Measurements from ENCODE around the gene PDAP1. TPM values are rescaled to one million over a fixed set of nuclear protein-coding genes. Genes with fewer than 3 reads are reported as not detected.

Gene PDAP1
- polyA plus RNA-seq, 2 of the 4 experiments (the other 2 are of a cell fraction): 81.8 to 347 TPM

DNA sequence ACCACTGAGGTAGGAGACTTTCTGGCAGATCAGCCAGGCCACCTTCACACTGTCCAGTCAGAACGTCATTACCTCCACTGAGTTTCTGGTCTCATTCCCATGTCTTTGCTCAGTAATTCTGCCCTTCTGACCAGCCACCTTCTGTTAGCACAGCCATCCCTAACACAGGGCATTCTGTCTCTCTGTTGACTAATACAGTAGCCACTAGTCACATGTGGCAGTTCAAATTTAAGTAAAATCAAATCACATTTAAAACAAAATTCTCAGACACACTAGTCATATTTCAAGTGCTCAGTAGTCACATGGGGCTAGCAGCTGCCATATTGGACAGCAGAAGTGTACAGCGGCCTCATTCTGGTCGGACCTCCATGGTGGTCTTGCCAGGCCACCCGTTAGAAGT, 37.7 kb upstream of the PDAP1 start:
- DNase-seq (ENCODE audit: low read depth in 1 of 2, low spot score in 1 of 2) (no peak), FAIRE-seq (no peak), ATAC-seq (peak in 1 of 2 experiments; percentile 33; a peak in 2 of 6 replicates)
- H3K27ac ChIP-seq: no peak overlapping the region
- WGBS (ENCODE audit: missing lambda C conversion rate): 85% methylated on average over 4 of the region's 4 CpGs
- no peak overlapping the region for H3K4me3 ChIP-seq
- ChIA-PET POLR2A (no interaction called here), CTCF (interaction anchor here (0.6 to 6.9 kb wide), 3 partner anchors 15 to 171 kb away, joined by 3 to 92 read pairs (median 12); partner anchors contain the start of genes ATP5MF and ZSCAN25)
- no peak overlapping the region for H3K4me2 ChIP-seq
- H3K4me1 ChIP-seq: no peaks in the 10 kb centered on the region
- TF ChIP-seq CHD4 (IDR thresholded peaks at IDR 0.05; ENCODE audit: borderline replicate concordance) (no peak), POLR2A (IDR thresholded peaks at IDR 0.05; ENCODE audit: low read length) (no peak), EHMT2 (IDR thresholded peaks at IDR 0.05; ENCODE audit: low read depth) (no peak)
- TF ChIP-seq, protein P1, sequence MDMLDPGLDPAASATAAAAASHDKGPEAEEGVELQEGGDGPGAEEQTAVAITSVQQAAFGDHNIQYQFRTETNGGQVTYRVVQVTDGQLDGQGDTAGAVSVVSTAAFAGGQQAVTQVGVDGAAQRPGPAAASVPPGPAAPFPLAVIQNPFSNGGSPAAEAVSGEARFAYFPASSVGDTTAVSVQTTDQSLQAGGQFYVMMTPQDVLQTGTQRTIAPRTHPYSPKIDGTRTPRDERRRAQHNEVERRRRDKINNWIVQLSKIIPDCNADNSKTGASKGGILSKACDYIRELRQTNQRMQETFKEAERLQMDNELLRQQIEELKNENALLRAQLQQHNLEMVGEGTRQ (IDR thresholded peaks at IDR 0.05): peak; percentile 23; the same call in 1 of the 2 replicates
- H3K9me3 ChIP-seq: no peaks in the 10 kb centered on the region

DNA sequence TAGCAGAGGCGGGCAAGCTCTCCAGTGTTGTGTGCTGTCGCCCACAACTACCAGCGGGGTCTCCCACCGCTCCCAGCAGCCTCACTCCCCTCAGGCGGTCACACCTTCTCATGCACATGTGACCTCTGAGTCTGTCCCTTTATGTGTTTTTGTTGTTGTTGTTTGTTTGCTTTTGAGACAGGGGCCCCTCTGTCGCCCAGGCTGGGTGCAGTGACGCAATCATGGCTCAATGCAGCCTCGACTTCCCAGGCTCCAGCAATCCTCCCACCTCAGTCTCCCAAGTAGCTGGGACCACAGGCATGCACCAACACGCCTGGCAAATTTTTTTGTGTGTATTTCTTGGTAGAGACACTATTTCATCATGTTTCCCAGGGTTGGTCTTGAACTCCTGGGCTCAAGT, 31.8 kb upstream of the PDAP1 start:
- DNase-seq (ENCODE audit: low read depth in 1 of 2, low spot score in 1 of 2): no peak
- peak overlapping the region; percentile 88 for H3K4me2 ChIP-seq
- no peak for ATAC-seq
- H3K4me3 ChIP-seq: peak overlapping the region; percentile 86
- 82% methylated on average over 9 of the region's 9 CpGs for WGBS (ENCODE audit: missing lambda C conversion rate)
- peak overlapping the region in 1 of 2 experiments; percentile 99; a peak in 2 of 6 replicates for H3K27ac ChIP-seq
- TF ChIP-seq MYC (IDR thresholded peaks at IDR 0.05; ENCODE audit: borderline replicate concordance, low read length) (no peak), CEBPB (IDR thresholded peaks at IDR 0.05) (peak in 1 of 2 experiments; percentile 50; a peak in 2 of 4 replicates)
- peaks cover 18% of the 10 kb centered on the region; the same call in 2 of the 3 replicates for H3K4me1 ChIP-seq
- POLR2A ChIA-PET: no interaction called here
- no peaks in the 10 kb centered on the region for H3K9me3 ChIP-seq
- FAIRE-seq: no peak
- CTCF ChIA-PET: interaction anchor here (1.6 to 5.0 kb wide), 2 partner anchors 9 to 12 kb away, joined by 3 to 24 read pairs; no protein-coding TSS in a partner anchor

DNA sequence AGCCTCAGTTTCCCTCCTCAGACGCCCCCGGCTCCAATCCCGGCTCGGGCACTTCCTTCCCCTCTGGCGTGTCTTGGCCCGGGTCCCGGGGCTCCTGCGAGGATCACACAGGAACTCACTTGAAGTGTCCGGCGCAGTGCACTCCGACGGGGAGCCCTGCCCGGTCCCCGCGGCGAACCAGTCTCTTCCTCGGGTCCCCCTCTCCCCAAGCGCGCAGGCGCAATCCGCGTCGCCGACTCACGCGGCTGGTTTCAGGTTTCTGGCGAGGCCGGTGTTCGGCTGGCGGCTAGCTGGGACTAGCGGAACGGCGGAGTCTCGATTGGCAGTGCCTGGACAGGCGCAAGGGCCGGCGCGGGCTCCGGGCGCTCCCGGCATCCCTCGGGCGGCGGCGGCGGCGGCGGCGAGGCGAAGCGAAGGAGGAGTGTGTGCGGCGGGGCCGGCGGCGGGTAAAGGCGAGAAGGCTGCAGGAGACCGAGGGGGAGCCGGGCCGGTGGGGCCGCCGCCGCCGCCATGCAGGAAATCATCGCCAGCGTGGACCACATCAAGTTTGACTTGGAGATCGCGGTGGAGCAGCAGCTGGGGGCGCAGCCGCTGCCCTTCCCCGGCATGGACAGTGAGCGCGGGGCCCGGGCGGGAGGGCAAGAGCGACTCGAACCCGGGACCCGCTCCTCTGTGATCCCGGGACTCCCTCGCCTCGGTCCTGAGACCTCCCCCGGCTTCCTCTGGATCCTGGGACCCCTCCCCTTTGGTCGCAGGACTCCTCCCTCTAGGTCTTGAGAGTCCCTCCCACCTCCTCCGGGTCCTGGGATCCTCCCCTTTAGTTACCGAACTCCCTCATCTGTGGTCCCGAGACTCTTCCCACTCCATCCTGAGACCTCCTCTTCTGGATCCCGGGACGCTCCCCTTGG, 30.4 kb upstream of the PDAP1 start, which contains the start of the genes CPSF4 and PTCD1:
Gene CPSF4, plus strand, starts transcription at position 371 of the 908 bp plus-strand sequence. Its CDS starts 140 bp downstream, at position 511.
Gene PTCD1, minus strand, starts transcription at position 226 of the 908 bp plus-strand sequence. CDS start 3,556 bp downstream, outside the sequence.
- POLR2A ChIA-PET: interaction anchor here (0.6 to 1.5 kb wide), 6 partner anchors 8 to 30 kb away, joined by 3 to 16 read pairs (median 4); partner anchors contain the start of genes BUD31 and PDAP1
- CTCF ChIA-PET: interaction anchor here (0.5 to 5.0 kb wide), 3 partner anchors 11 to 97 kb away, joined by 3 to 24 read pairs (median 3); no protein-coding TSS in a partner anchor
- H3K4me1 ChIP-seq: peaks cover 18% of the 10 kb centered on the region; the same call in 2 of the 3 replicates
- peak within 1 kb of the TSS; percentile 88 for H3K4me2 ChIP-seq
- peak within 1 kb of the TSS; percentile 93 to 99 for H3K27ac ChIP-seq
- DNase-seq (ENCODE audit: low read depth in 1 of 2, low spot score in 1 of 2): peak; percentile 93 to 98
- ATAC-seq: peak; percentile 95 to 96
- WGBS (ENCODE audit: missing lambda C conversion rate): under 1% methylated on average over 27 of the region's 89 CpGs
- no peaks in the 10 kb centered on the region for H3K9me3 ChIP-seq
- FAIRE-seq: peak; percentile 61
- peak within 1 kb of the TSS; percentile 86 for H3K4me3 ChIP-seq
- TF ChIP-seq CHD2 (IDR thresholded peaks at IDR 0.05; ENCODE audit: low read length, partially characterized antibody) (no peak), ZNF302 (CRISPR knock-in tag; IDR thresholded peaks at IDR 0.05) (no peak), HDAC2 (IDR thresholded peaks at IDR 0.05) (no peak), ZC3H11A (IDR thresholded peaks at IDR 0.05) (no peak), RNF2 (IDR thresholded peaks at IDR 0.05; ENCODE audit: borderline replicate concordance, low read depth) (no peak), FOSL2 (IDR thresholded peaks at IDR 0.05) (no peak), FOSL2 (CRISPR knock-in tag; IDR thresholded peaks at IDR 0.05) (0 out of 2 replicates have a peak, but pooled peaks have one; percentile 44), SREBF2 (IDR thresholded peaks at IDR 0.05) (no peak), HOXB5 (CRISPR knock-in tag; IDR thresholded peaks at IDR 0.05) (no peak), KDM1A (IDR thresholded peaks at IDR 0.05; ENCODE audit: low read depth) (no peak), JUN (IDR thresholded peaks at IDR 0.05) (peak; percentile 76 to 84; a peak in 4 of 5 replicates), BHLHE40 (IDR thresholded peaks at IDR 0.05; ENCODE audit: low read depth, low read length) (no peak), SMC3 (IDR thresholded peaks at IDR 0.05) (no peak), RFX5 (IDR thresholded peaks at IDR 0.05) (peak; percentile 61; the same call in 1 of the 2 replicates), MYC (IDR thresholded peaks at IDR 0.05; ENCODE audit: borderline replicate concordance, low read length) (peak; percentile 77; the same call in 1 of the 2 replicates), FOXS1 (CRISPR knock-in tag; IDR thresholded peaks at IDR 0.05) (no peak), CHD4 (IDR thresholded peaks at IDR 0.05; ENCODE audit: borderline replicate concordance) (no peak), PHF8 (IDR thresholded peaks at IDR 0.05; ENCODE audit: borderline replicate concordance, low read depth) (peak; percentile 76; the same call in 1 of the 2 replicates)
- TF ChIP-seq, protein P2, sequence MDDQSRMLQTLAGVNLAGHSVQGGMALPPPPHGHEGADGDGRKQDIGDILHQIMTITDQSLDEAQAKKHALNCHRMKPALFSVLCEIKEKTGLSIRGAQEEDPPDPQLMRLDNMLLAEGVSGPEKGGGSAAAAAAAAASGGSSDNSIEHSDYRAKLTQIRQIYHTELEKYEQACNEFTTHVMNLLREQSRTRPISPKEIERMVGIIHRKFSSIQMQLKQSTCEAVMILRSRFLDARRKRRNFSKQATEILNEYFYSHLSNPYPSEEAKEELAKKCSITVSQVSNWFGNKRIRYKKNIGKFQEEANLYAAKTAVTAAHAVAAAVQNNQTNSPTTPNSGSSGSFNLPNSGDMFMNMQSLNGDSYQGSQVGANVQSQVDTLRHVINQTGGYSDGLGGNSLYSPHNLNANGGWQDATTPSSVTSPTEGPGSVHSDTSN (IDR thresholded peaks at IDR 0.05): peak; percentile 53; the same call in 1 of the 2 replicates
- TF ChIP-seq, protein P3, sequence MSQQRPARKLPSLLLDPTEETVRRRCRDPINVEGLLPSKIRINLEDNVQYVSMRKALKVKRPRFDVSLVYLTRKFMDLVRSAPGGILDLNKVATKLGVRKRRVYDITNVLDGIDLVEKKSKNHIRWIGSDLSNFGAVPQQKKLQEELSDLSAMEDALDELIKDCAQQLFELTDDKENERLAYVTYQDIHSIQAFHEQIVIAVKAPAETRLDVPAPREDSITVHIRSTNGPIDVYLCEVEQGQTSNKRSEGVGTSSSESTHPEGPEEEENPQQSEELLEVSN (IDR thresholded peaks at IDR 0.05; ENCODE audit: borderline replicate concordance, low read depth): peak; percentile 64
- TF ChIP-seq, protein P4, sequence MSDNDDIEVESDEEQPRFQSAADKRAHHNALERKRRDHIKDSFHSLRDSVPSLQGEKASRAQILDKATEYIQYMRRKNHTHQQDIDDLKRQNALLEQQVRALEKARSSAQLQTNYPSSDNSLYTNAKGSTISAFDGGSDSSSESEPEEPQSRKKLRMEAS (IDR thresholded peaks at IDR 0.05): peak; percentile 92
- TF ChIP-seq, protein P1 (IDR thresholded peaks at IDR 0.05): no peak
- TF ChIP-seq, protein P5, sequence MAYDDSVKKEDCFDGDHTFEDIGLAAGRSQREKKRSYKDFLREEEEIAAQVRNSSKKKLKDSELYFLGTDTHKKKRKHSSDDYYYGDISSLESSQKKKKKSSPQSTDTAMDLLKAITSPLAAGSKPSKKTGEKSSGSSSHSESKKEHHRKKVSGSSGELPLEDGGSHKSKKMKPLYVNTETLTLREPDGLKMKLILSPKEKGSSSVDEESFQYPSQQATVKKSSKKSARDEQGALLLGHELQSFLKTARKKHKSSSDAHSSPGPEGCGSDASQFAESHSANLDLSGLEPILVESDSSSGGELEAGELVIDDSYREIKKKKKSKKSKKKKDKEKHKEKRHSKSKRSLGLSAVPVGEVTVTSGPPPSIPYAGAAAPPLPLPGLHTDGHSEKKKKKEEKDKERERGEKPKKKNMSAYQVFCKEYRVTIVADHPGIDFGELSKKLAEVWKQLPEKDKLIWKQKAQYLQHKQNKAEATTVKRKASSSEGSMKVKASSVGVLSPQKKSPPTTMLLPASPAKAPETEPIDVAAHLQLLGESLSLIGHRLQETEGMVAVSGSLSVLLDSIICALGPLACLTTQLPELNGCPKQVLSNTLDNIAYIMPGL (CRISPR knock-in tag; IDR thresholded peaks at IDR 0.05; ENCODE audit: borderline replicate concordance): no peak
